COLO829 (cell line): Measurements from ENCODE around the gene NDUFA6.
"Not testable (repeated sequence)": the region's sequence is repeated elsewhere in the genome, so short reads cannot be mapped to it uniquely, and the experiment has no call there.

ENCODE experiments used
- DNase-seq: peaks from one replicate; pipeline ENCODE4 v3.0.0; 2012; ENCODE audit warnings: low spot score

The NDUFA6 gene

DNA sequence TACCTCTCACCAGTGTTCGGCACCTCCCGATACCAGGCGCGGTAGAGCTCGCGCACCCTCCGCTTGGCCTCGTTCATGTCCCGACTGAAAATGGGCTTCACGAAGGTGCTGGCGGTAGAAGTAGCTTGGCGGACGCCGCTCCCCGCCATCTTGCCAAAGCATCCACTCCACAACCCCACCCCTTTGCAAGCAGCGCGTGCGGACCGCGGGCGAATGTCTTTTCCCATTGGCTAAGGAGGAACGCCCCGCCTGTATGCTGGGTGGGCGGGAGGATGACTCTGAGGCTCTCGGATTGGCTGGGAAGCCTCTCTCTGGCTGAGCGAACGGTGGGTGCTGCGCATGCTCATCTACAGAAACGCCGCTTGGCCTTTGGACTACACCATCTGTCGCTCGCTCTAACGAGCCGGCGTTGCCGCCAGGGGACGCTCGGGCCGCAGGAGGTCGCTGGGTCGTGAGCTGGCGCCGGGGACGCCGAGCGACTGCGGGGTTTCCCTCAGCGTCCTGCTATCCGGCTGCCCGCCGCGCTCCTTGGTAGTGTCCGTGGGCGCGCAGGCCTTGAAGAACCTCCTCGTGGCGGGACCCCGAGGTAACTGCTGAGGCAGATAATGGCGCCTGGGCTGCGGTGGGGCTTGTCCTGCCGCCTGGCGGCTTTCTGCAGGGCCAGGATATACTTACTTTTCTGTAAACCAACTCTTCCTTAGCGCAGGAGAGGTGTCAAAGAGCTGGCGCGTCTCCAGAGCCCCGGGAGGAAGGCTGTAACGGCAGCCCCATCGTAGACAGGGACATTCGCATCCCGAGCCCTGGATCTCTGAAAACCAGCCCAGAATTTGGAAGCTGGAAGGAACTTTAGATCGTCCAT is at the start of gene NDUFA6:
Gene NDUFA6, minus strand, starts transcription at position 177 of the 859 bp plus-strand sequence. Its CDS starts 28 bp downstream, at position 149.
- peak; percentile 99 for DNase-seq

DNA sequence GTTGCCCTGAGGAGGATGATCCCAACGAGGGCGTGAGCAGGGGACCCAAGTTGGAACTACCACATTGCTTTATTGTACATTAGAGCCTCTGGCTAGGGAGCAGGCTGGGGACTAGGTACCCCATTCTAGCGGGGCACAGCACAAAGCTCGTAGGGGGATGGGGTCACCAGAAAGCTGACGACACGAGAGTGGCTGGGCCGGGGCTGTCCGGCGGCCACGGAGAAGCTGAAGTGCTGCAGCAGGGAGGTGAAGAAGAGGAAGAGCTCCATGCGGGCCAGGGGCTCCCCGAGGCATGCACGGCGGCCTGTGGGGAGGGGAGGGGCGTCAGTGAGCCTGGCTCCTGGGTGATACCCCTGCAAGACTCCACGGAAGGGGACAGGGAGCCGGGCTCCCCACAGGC is 49.6 kb upstream of the NDUFA6 start:
- DNase-seq: not testable (repeated sequence)

DNA sequence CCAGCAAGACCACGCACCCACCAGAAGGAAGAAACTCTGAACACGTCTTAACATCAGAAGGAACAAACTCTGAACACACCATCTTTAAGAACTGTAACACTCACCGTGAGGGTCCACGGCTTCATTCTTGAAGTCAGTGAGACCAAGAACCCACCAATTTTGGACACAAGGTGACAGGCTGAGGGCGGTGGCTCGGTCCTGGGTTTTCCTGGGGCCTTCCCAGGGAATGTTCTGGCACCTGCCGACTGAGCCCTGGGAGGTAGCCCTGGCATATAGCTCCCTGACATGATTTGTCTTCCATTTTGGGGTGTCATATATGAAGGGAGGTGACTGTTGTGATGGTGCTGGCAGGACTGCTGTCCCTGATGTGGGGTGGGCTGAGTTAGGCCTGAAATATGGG is 48.9 kb upstream of the NDUFA6 start:
- DNase-seq: not testable (repeated sequence)

DNA sequence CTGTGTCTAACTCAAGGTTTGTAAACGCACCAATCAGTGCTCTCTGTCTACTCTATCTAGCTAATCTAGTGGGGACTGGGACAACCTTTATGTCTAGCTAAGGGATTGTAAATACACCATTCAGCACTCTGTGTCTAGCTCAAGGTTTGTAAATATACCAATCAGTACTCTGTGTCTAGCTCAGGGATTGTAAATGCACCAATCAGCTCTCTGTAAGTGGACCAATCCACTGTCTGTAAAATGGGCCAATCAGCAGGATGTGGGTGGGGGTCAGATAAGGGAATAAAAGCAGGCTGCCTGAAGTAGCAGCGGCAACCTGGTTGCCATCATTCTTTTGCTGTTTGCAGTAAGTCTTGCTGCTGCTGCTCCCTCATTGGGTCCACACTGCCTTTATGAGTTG is 48.4 kb upstream of the NDUFA6 start:
- no peak for DNase-seq

DNA sequence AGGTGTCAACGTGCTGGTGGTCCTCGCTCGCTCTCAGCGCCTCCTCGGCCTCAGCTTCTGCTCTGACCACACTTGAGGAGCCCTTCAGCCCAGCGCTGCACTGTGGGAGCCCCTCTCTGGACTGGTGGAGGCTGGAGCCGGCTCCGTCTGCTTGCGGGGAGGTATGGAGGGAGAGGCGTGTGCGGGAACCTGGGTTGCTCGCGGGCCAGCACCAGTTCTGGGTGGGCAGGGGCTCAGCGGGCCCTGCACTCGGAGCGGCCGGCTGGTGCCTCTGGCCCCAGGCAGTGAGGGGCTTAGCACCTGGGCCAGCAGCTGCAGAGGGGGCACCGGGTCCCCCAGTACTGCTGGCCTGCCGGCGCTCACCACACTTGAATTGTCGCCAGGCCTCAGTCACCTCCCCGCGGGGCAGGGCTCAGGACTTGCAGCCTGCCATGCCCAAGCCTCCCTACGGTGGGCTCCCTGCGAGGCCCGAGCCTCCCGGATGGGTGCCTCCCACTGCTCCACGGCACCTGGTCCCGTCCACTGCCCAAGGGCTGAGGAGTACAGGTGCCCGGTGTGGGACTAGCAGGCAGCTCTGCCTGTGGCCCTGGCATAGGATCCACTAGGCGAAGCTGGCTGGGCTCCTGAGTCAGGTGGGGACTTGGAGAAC is 47.7 kb upstream of the NDUFA6 start:
- DNase-seq: no peak

DNA sequence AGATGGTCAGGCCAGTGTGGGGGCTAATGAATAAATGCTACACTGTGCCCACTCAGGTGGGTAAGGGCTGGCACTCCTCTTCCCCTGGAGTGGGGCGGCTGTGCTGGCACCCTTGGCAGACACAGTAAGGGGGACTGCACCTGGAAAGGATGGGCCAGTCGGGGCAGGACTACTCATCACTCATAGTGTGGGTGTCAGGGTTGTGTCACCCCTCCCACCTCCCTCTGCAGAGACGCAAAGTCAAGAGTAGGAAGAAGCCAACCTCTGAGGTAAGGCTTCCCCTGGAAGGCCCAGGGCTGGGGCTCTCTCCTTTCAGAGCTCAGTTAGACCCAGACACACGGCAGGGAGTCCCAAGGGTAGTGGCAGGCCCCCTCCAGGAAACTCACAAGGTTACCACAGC is 45.1 kb upstream of the NDUFA6 start:
- not testable (repeated sequence) for DNase-seq

DNA sequence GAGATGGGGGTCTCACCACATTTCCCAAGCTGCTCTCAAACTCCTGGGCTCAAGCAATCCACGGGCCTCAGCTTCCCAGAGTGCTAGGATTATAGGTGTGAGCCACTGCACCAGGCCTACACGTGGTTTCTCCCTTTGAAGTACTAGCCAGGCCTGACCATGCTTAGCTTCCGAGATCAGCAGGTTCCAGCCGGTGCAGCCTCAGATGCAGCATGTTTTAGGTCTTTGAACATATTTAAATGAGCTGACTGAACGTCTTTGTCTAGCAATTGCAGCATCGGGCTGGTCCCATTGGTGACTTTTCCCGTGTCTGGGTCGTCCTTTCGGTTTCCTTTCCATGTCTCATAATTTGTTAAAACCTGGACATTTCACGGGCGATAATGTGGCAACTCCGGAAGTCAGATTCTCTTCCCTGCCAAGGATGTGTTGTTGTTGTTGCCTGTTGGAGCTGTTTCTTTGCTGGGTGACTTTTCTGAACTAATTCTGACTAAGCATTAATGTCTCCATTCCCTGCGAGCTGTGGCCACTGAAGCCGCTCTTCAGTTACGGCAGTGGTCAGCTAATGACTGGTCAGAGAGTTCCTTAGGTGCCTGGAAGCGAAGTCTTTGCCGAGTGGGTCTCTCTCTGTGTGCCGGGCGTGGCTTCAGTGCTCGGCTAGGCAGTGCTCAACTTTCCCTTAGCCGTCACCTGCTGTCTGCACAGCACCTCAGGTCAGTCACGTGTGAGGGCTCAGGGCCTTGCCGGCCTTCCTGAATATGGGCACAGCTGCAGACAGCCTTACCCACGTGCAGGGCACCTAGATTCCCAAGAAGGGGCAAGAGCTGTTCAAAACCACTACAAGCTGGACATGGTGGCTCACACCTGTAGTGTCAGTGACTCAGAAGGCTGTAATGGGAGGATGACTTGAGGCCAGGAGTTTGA is 43.8 kb upstream of the NDUFA6 start:
- DNase-seq: no peak

DNA sequence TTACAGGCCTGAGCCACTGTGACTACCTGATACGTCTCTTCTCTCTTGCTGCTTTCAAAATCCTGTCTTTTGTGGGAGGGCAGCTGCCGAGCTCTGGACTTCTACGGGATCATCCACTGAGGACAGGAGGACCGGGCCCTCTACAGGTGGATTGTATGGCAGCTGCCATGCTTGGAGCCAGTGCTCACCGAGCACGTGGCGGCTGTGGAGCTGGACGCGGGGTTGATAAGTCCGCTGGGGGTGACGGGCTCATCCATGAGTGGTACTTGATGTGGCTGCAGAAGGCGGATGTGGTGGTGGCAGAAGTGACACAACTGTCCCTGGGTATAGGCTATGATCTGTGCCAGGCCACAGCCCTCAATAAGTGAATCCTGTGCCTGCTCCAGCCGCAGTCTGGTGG is 41.9 kb upstream of the NDUFA6 start:
- DNase-seq: no peak

DNA sequence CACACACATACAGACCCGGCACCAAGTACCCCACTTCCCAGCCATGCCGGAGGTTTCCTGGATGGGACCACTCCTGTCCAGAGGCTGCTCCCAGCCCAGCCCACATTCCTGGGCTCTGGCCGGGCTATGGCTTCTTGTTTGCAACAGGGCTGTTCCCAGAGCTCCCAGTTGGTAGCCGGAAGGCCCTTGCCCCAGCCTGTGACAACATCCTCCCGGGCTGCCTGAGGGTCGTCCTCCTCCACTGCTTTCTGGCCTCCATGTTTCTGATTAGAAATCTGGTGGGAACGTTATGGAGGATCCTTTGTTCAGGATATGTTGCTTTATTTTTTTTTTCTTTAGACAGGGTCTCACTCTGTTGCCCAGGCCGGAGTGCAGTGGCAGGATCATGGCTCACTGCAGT is 41.0 kb upstream of the NDUFA6 start:
- no peak for DNase-seq

DNA sequence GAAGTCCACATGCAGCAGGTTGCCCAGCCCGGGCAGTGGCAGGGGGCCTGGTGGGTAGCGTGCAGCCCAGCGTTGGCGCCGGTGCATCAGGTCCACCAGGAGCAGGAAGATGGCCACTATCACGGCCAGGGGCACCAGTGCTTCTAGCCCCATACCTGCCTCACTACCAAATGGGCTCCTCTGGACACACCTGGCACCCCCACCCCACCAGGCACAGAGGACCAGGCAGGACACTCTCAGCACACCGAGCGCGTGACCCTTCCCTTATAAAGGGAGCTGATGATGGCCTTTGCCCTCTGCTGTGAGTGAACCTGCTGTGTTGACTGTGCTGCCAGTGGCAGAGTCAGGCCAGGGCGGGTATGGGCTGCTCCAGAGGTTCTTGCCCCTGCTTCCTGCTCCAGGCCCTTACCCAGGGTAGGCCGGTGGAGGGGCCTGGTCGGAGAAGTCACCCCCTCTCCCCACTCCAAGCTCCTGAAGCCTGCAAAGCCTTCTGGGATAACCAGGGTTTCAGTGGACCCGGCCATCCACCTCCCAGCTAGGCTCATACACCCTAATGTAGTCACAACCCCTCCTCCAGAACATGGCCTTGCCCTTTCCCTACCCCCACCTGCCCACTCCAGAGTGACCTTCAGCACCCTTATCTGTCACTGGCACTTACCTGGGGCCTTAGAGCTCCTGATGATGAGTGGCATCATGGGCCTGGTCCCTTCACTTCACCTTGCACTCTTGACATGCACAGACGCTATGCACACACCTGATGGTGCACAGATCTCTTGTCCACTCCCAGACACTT is 40.3 kb upstream of the NDUFA6 start, which contains the start of gene CYP2D6:
Gene CYP2D6, minus strand, starts transcription at position 172 of the 793 bp plus-strand sequence. Its CDS starts 19 bp downstream, at position 153.
- not testable (repeated sequence) for DNase-seq

DNA sequence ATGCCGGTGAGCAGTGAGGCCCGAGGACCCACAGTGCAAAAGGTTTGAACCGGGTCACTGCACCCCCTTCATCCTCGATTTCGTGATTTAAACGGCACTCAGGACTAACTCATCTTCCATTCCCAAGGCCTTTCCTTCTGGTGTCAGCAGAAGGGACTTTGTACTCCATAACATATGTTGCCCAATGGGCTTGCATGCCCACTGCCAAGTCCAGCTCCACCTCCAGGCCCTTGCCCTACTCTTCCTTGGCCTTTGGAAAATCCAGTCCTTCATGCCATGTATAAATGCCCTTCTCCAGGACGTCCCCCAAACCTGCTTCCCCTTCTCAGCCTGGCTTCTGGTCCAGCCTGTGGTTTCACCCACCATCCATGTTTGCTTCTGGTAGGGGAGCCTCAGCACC is 39.6 kb upstream of the NDUFA6 start:
- DNase-seq: not testable (repeated sequence)

DNA sequence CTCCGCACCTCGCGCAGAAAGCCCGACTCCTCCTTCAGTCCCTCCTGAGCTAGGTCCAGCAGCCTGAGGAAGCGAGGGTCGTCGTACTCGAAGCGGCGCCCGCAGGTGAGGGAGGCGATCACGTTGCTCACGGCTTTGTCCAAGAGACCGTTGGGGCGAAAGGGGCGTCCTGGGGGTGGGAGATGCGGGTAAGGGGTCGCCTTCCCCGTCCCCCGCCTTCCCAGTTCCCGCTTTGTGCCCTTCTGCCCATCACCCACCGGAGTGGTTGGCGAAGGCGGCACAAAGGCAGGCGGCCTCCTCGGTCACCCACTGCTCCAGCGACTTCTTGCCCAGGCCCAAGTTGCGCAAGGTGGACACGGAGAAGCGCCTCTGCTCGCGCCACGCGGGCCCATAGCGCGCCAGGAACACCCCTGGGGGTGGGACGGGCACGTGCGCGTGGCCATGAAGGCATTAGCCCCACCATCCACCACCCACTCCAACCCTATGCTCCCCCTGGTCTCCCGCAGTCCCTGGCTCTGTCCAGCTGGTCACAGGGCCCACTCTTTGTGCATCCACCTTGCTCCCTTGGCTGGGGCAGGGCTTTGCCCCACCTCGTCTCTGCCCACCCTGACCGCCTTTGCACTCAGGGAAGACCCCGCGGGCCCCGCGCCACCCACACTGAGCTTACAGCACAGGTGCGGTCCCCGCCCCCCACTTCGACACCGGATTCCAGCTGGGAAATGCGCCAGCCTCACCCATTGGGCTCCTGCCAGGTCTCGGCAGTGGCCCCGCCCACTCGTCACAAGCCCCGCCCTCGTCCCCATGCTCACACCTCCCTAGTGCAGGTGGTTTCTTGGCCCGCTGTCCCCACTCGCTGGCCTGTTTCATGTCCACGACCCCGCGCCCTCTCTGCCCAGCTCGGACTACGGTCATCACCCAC is 38.5 kb upstream of the NDUFA6 start:
- not testable (repeated sequence) for DNase-seq

DNA sequence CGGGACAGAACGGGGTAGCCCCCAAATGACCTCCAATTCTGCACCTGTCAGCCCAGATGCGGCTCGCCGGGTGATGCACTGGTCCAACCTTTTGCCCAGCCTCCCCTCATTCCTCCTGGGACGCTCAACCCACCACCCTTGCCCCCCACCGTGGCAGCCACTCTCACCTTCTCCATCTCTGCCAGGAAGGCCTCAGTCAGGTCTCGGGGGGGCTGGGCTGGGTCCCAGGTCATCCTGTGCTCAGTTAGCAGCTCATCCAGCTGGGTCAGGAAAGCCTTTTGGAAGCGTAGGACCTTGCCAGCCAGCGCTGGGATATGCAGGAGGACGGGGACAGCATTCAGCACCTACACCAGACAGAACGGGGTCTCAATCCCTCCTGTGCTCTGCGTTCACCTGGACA is 37.4 kb upstream of the NDUFA6 start:
- DNase-seq: not testable (repeated sequence)

DNA sequence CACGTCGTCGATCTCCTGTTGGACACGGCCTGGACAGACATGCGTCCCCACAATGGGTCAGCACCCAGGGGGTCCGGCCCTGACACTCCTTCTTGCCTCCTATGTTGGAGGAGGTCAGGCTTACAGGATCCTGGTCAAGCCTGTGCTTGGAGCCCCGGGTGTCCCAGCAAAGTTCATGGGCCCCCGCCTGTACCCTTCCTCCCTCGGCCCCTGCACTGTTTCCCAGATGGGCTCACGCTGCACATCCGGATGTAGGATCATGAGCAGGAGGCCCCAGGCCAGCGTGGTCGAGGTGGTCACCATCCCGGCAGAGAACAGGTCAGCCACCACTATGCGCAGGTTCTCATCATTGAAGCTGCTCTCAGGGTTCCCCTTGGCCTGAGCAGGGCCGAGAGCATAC is 37.0 kb upstream of the NDUFA6 start:
- DNase-seq: no peak

DNA sequence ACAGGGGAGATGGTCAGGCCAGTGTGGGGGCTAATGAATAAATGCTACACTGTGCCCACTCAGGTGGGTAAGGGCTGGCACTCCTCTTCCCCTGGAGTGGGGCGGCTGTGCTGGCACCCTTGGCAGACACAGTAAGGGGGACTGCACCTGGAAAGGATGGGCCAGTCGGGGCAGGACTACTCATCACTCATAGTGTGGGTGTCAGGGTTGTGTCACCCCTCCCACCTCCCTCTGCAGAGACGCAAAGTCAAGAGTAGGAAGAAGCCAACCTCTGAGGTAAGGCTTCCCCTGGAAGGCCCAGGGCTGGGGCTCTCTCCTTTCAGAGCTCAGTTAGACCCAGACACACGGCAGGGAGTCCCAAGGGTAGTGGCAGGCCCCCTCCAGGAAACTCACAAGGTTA is 33.0 kb upstream of the NDUFA6 start:
- DNase-seq: not testable (repeated sequence)

DNA sequence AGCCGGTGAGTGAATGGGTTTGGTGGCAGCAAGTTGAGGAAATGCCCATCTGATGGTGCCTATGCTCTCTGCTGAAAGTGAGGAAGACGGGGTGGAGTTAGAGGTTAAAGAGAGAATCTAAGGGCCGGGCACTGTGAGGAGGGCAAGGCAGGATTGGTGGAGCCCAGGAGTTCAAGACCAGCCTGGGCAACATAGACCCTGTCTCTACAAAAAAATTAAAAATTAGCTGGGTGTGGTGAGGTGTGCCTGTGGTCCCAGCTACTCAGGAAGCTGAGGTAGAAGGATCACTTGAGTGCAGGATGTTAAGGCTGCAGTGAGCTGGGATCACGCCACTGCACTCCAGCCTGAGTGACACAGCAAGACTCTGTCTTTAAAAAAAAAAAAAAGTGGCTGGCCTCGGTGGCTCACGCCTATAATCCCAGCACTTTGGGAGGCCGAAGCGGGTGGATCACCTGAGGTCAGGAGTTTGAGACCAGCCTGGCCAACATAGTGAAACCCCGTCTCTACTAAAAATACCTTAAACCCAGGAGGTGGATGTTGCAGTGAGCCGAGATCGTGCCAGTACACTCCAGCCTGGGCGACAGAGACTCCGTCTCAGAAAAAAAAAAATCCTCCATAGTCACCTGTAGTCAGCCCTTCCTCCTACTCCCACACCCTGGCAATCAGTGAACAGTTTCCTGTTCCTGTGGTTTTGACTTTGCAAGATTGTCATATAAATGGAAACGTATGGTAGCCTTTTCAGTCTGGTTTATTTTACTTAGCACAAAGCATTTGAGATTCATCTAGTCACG is 29.9 kb upstream of the NDUFA6 start:
- DNase-seq: not testable (repeated sequence)

DNA sequence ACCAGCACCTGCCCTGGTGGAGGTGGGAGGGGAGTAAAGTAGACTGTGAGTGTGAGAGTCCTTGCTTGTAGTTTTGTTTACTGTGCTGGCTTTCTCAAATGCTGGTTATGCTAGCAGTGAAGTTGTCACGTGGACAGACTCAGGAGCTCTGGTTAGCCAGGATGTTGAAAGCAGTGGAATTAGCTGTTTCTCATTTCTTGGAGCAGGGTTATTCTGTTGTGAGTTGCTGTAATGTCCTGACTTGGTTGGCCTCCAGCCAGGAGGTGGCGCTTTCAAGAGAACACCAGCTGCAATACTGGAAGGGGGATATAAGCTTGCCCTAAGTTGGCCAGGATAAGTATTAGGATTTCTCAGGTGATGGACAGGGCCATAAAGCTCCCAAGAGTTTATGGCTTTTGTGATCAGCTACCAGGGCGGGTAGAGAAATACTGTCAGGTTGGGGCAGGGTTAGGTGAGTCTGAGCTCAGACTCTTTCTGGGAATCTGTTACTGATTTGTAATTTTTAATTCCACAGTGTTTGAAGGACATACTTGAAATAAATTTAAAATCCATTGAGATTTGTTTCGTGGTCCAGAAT is 26.4 kb upstream of the NDUFA6 start:
- DNase-seq: no peak

DNA sequence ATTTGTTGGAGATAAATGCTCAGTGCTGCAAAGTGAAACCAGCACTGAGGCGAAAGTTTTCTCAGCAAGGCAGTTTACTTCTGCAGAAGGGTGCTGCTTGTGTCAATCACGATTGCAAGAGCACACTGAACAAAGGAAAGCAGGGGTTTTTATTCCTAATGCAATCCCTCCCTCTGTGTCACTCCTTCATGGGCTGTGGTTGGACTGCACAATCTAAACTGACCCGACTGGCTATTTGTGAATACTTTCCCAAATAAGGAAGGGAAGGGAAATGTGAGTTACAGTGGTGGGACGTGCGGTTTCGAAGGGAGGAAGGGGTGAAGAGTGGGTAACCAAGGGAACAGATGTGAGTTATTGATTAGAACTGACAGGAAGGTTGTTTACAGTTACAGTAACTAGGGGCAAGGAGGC is 24.9 kb upstream of the NDUFA6 start:
- not testable (repeated sequence) for DNase-seq

DNA sequence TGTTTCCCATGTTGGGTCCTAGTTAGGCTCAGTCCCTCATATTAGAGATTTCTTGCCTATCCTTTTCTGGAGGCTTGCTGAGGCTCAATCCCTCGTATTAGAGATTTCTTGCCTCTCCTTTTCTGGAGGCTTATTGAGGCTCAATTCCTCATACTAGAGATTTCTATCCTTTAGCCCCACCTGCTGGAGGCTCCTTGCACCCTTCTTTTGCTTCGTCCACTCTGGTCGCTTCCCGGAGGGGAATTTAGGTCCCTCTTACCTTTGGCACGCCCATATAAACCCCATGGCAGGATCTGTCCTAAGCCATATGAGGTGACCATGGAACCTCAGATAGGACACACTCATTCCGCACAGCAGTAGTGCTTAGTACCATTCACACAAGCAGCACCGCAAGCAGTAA is 24.1 kb upstream of the NDUFA6 start:
- no peak for DNase-seq
